Body of pancreas (tissue), 4 donors: ENCODE measurements around the gene HSPA12B.

Source experiments
- POLR2A ChIP-seq, 3 donors: fragments of 450-650 bp; IDR thresholded peaks; one replicate each; pipeline ENCODE4 v1.6.1; 2016; ENCODE audit warnings: antibody characterized with exemption in 3 of 3, mild to moderate bottlenecking in 2 of 3
- TF ChIP-seq, protein P1 (sequence below), 7 experiments: fragments of 450-650 bp in 4 of 7; fragments of 200-600 bp in 3 of 7; sonication (generic) in 3 of 7; IDR thresholded peaks; one replicate each; pipeline ENCODE4 v1.5.1; 2016 to 2019; ENCODE audit warnings: antibody characterized with exemption in 7 of 7

DNA sequence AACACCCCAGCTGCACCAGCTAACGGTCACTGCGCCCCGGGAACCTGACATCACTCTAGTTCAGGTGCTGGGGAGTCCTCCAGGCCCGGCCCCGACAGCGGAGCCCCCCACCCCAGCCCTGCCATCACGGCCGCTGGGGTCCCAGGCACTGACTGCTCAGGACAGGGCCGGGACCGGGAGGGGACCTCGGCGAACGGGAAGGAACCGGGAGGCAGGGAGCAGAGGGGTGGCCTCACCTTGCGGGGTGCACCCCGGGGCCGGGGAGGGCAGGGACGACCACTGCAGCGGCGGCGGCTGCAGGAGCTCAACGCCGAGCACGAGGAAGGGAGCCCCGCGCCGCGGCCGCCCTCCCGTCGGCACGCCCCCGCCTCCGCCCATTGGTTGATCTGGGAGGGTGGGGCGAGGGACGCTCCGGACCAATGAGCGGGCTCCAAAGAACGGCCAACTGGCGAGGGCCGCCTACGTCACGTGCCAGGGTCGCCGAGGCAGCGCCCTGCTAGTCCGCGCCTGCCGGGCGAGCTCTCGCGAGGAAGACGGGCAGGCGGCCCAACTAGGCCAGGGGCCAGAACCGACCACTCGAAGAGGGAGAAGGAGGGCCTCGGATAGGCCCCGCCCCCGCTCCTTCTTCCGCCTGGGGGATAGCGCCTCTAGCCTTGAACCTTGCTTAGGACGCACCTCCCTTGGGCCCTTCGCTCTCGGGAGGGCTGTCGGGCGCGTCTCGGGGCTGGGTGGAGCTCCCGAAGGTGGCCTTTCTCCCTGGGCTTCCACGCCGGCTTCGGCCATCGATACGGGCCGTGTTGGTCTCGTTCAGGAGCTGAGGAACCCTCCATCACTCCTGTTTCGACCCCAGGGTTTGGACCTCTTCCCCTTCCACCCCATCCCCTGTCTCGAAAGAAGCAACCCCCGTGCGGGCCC lies 35.2 kb downstream of the HSPA12B start, which contains the start of gene ADISSP:
- TF ChIP-seq, protein P1, sequence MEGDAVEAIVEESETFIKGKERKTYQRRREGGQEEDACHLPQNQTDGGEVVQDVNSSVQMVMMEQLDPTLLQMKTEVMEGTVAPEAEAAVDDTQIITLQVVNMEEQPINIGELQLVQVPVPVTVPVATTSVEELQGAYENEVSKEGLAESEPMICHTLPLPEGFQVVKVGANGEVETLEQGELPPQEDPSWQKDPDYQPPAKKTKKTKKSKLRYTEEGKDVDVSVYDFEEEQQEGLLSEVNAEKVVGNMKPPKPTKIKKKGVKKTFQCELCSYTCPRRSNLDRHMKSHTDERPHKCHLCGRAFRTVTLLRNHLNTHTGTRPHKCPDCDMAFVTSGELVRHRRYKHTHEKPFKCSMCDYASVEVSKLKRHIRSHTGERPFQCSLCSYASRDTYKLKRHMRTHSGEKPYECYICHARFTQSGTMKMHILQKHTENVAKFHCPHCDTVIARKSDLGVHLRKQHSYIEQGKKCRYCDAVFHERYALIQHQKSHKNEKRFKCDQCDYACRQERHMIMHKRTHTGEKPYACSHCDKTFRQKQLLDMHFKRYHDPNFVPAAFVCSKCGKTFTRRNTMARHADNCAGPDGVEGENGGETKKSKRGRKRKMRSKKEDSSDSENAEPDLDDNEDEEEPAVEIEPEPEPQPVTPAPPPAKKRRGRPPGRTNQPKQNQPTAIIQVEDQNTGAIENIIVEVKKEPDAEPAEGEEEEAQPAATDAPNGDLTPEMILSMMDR (IDR thresholded peaks at IDR 0.05), result peak in 1 of 7 experiments; percentile 24
- TF ChIP-seq POLR2A (IDR thresholded peaks at IDR 0.05), result peak; percentile 47 to 79 (median 71)
